Subcutaneous adipose tissue (tissue), 4 donors: ENCODE measurements around the gene GOLT1B. TPM values are rescaled to one million over a fixed set of nuclear protein-coding genes. Genes with fewer than 3 reads are reported as not detected.

Source experiments
- total RNA-seq, 4 donors: library from RNA; depleted of rRNA; stranded (reverse); fragments of >200 nt; gene quantifications; one replicate each; pipeline ENCODE4 v1.1.0, GENCODE V29; 2016
- TF ChIP-seq, protein P1 (sequence below): fragments of 450-650 bp; IDR thresholded peaks from one replicate; pipeline ENCODE4 v1.5.1; 2016; ENCODE audit warnings: low read depth, mild to moderate bottlenecking, control low read depth, antibody characterized with exemption, moderate library complexity

The GOLT1B gene
- total RNA-seq, 4 donors from 2014 or later, result 25.5 to 69.3 (median 35.0) TPM

- TF ChIP-seq, protein P1, sequence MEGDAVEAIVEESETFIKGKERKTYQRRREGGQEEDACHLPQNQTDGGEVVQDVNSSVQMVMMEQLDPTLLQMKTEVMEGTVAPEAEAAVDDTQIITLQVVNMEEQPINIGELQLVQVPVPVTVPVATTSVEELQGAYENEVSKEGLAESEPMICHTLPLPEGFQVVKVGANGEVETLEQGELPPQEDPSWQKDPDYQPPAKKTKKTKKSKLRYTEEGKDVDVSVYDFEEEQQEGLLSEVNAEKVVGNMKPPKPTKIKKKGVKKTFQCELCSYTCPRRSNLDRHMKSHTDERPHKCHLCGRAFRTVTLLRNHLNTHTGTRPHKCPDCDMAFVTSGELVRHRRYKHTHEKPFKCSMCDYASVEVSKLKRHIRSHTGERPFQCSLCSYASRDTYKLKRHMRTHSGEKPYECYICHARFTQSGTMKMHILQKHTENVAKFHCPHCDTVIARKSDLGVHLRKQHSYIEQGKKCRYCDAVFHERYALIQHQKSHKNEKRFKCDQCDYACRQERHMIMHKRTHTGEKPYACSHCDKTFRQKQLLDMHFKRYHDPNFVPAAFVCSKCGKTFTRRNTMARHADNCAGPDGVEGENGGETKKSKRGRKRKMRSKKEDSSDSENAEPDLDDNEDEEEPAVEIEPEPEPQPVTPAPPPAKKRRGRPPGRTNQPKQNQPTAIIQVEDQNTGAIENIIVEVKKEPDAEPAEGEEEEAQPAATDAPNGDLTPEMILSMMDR, result no peak
Measured at GRCh38 chr12:21502872-21503271, 1.3 kb downstream of the GOLT1B start.

DNA sequence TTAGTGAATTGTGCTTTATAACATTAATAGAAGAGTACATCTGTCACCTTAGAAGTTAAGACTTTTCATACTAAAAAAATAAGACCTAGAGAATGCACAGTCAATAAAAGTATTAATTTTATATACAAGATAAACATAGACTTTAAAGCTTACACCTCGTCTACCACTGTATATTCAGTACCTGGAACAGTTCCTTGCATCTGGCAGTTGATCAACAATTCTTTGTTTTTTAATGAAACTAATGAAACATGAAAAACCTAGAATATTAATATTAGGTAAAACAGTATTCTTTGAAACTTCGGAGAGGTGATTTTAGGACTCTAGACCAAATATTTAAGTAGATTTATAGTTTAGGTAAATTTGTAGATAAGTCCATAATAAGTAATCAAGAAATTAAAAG lies 4.3 kb downstream of the GOLT1B start:
- TF ChIP-seq, protein P1, result no peak

DNA sequence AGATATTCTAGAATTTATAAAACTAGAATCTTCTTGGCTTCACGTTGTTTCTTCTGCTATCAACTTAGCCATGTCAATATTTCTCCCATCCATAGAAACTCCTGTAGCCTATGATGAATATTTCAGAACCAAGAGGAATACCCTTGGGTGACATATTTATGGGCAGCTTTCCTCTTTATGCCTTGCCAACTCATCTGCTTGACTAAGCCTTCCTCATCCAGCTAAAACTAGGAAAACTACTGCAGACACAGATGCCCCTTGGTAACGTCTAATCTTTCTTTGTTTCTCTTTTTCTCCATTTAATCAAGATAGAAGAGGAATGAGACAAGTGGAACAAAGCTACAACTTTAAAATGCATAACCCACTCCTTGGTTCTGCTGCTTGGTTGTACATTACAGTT lies 6.3 kb downstream of the GOLT1B start:
- TF ChIP-seq, protein P1, result no peak

- TF ChIP-seq, protein P1, result no peak
Measured at GRCh38 chr12:21509768-21510167, 8.2 kb downstream of the GOLT1B start.

- TF ChIP-seq, protein P1, result no peak
Measured at GRCh38 chr12:21516281-21516680, 14.7 kb downstream of the GOLT1B start.

DNA sequence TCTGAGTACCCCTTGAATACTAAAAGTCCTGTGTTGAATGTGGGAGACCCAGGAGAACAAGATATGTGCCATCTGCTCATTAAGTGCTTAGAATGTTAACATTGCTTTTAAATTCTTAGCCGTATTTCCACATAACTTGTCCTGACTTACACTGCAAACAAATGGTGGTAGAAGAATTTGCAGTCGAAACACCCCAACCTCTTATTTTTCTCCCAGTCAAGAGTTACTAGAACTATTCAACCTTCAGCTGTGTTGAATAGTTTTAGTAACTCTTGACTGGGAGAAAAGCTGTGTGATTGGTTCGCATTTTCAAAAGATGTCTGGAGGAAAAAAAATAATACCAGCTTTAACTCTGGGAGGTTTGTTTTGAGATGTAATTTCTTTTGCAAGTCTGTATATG lies 16.9 kb downstream of the GOLT1B start:
- TF ChIP-seq, protein P1, result no peak

GRCh38 chr12:21521541-21521940 lies 20.0 kb downstream of the GOLT1B start:
- TF ChIP-seq, protein P1, result no peak
